ENCODE data around the gene RALGPS2.

- no peak for TF ChIP-seq CBX5 (CRISPR knock-in tag; IDR thresholded peaks at IDR 0.05; ENCODE audit: borderline replicate concordance)
- no peak for TF ChIP-seq ZSCAN12 (CRISPR knock-in tag; IDR thresholded peaks at IDR 0.05)
- no peak for TF ChIP-seq KLF16 (CRISPR knock-in tag; IDR thresholded peaks at IDR 0.05)
- no peak for TF ChIP-seq NFE2L1 (CRISPR knock-in tag; IDR thresholded peaks at IDR 0.05; ENCODE audit: borderline replicate concordance)
- TF ChIP-seq FIP1L1 (IDR thresholded peaks at IDR 0.05; ENCODE audit: borderline replicate concordance, insufficient read depth, low read depth, low read length) = no peak
- TF ChIP-seq ZSCAN31 (CRISPR knock-in tag; IDR thresholded peaks at IDR 0.05; ENCODE audit: low read depth) = no peak
- no peak for TF ChIP-seq HDAC6 (IDR thresholded peaks at IDR 0.05; ENCODE audit: low read depth, low read length)
These were observed 215.2 kb downstream of the RALGPS2 start for GRCh38 chr1:178940068-178940765.

All from HepG2 (cell line).